Measurements from ENCODE around the gene PMIS2.

Gene PMIS2

GRCh38 chr19:35566738-35567137 lies 19.2 kb upstream of the PMIS2 start:
- ATAC-seq: no peak
- TF ChIP-seq ZNF70 (CRISPR knock-in tag; IDR thresholded peaks at IDR 0.05) (no peak), POU6F1 (CRISPR knock-in tag; IDR thresholded peaks at IDR 0.05; ENCODE audit: borderline replicate concordance, low read depth) (no peak), PPARA (CRISPR knock-in tag; IDR thresholded peaks at IDR 0.05; ENCODE audit: borderline replicate concordance) (no peak)

DNA sequence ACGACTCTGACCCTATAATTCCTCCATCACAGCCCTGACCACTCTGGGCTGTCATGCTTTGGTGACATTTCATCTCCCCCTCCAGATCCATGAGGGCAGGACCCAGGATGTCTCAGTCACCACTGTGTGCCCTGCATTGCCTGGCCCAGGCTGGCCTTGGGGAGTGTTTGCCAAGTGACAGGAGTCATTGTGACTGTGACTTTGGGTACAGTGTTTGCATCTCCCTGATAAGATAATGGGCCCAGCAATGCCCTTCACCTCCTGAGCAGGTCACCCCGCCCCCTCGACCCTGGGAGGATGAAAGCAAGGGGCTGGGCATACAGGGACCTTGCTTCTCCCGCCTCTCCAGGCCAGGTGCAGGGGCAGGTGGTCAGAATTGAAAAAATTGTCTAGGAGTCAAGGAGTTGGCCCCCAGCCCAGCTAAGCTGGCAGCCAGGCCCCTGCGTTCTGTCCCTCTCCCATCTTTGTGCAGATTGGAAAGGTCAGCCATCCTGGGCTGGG lies 16.6 kb upstream of the PMIS2 start:
- ATAC-seq: no peak
- TF ChIP-seq, protein P1, sequence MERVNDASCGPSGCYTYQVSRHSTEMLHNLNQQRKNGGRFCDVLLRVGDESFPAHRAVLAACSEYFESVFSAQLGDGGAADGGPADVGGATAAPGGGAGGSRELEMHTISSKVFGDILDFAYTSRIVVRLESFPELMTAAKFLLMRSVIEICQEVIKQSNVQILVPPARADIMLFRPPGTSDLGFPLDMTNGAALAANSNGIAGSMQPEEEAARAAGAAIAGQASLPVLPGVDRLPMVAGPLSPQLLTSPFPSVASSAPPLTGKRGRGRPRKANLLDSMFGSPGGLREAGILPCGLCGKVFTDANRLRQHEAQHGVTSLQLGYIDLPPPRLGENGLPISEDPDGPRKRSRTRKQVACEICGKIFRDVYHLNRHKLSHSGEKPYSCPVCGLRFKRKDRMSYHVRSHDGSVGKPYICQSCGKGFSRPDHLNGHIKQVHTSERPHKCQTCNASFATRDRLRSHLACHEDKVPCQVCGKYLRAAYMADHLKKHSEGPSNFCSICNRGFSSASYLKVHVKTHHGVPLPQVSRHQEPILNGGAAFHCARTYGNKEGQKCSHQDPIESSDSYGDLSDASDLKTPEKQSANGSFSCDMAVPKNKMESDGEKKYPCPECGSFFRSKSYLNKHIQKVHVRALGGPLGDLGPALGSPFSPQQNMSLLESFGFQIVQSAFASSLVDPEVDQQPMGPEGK (CRISPR knock-in tag; IDR thresholded peaks at IDR 0.05; ENCODE audit: borderline replicate concordance): no peak
- TF ChIP-seq ZNF8 (CRISPR knock-in tag; IDR thresholded peaks at IDR 0.05) (no peak), TOX (CRISPR knock-in tag; IDR thresholded peaks at IDR 0.05; ENCODE audit: borderline replicate concordance) (no peak)

DNA sequence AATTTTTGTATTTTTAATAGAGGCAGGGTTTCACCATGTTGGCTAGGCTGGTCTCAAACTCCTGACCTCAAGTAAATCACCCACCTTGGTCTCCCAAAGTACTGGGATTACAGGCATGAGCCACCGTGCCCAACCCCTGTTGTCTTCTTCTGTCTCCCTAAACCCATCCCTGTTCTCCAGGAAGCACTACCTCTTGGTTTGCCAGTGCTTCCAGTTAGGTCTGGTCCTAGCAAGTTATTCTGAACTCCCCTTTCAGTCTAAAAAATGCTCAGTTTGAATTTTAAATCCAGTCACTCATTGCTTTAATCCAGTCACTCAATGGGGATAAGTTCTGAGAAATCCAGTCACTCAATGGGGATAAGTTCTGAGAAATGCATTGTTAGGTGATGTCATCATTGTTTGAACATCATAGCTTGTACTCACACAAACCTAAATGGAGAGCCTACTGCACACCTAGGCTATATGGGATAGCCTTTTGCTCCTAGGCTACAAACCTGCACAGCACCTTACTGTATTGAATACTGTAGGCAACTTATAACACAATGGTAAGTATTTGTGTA lies 14.5 kb upstream of the PMIS2 start:
- no peak for TF ChIP-seq ZNF8 (CRISPR knock-in tag; IDR thresholded peaks at IDR 0.05)
- no peak for TF ChIP-seq ZNF70 (CRISPR knock-in tag; IDR thresholded peaks at IDR 0.05)
- TF ChIP-seq ZC3H10 (CRISPR knock-in tag; IDR thresholded peaks at IDR 0.05): no peak
- ATAC-seq: no peak

DNA sequence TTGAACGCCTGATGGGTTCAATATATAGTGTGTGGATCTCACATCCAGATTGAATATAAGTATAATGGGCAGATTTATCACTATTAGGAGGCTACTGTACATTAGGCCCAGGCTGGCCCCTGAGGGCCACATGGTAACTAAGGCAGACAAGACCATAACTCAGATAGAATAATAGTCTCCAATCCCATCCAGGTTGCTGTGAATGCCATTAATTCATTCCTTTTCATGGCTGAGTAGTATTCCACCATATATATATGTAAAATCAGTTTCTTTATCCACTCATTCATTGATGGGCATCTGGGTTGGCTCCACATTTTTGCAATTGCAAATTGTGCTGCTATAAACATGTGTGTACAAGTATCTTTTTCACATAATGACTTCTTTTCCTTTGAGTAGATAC lies 8.1 kb upstream of the PMIS2 start:
- ATAC-seq: no peak
- TF ChIP-seq ISL1 (CRISPR knock-in tag; IDR thresholded peaks at IDR 0.05) (no peak), RARB (CRISPR knock-in tag; IDR thresholded peaks at IDR 0.05) (no peak), TOX (CRISPR knock-in tag; IDR thresholded peaks at IDR 0.05; ENCODE audit: borderline replicate concordance) (no peak), CSDC2 (CRISPR knock-in tag; IDR thresholded peaks at IDR 0.05) (no peak), CSRNP3 (CRISPR knock-in tag; IDR thresholded peaks at IDR 0.05) (no peak), ZFP3 (CRISPR knock-in tag; IDR thresholded peaks at IDR 0.05) (no peak), ARNTL (CRISPR knock-in tag; IDR thresholded peaks at IDR 0.05; ENCODE audit: borderline replicate concordance, low read depth) (no peak), TCF4 (CRISPR knock-in tag; IDR thresholded peaks at IDR 0.05; ENCODE audit: borderline replicate concordance) (no peak), PPARA (CRISPR knock-in tag; IDR thresholded peaks at IDR 0.05; ENCODE audit: borderline replicate concordance) (no peak), SNAI2 (CRISPR knock-in tag; IDR thresholded peaks at IDR 0.05) (no peak), POU6F1 (CRISPR knock-in tag; IDR thresholded peaks at IDR 0.05; ENCODE audit: borderline replicate concordance, low read depth) (no peak), ZNF8 (CRISPR knock-in tag; IDR thresholded peaks at IDR 0.05) (no peak), ESRRG (CRISPR knock-in tag; IDR thresholded peaks at IDR 0.05) (no peak), BACH2 (CRISPR knock-in tag; IDR thresholded peaks at IDR 0.05; ENCODE audit: borderline replicate concordance) (no peak), ZC3H10 (CRISPR knock-in tag; IDR thresholded peaks at IDR 0.05) (no peak), ZFP30 (CRISPR knock-in tag; IDR thresholded peaks at IDR 0.05) (no peak), GLIS3 (CRISPR knock-in tag; IDR thresholded peaks at IDR 0.05) (no peak)
- TF ChIP-seq, protein P2, sequence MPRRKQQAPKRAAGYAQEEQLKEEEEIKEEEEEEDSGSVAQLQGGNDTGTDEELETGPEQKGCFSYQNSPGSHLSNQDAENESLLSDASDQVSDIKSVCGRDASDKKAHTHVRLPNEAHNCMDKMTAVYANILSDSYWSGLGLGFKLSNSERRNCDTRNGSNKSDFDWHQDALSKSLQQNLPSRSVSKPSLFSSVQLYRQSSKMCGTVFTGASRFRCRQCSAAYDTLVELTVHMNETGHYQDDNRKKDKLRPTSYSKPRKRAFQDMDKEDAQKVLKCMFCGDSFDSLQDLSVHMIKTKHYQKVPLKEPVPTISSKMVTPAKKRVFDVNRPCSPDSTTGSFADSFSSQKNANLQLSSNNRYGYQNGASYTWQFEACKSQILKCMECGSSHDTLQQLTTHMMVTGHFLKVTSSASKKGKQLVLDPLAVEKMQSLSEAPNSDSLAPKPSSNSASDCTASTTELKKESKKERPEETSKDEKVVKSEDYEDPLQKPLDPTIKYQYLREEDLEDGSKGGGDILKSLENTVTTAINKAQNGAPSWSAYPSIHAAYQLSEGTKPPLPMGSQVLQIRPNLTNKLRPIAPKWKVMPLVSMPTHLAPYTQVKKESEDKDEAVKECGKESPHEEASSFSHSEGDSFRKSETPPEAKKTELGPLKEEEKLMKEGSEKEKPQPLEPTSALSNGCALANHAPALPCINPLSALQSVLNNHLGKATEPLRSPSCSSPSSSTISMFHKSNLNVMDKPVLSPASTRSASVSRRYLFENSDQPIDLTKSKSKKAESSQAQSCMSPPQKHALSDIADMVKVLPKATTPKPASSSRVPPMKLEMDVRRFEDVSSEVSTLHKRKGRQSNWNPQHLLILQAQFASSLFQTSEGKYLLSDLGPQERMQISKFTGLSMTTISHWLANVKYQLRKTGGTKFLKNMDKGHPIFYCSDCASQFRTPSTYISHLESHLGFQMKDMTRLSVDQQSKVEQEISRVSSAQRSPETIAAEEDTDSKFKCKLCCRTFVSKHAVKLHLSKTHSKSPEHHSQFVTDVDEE (CRISPR knock-in tag; IDR thresholded peaks at IDR 0.05): no peak
- TF ChIP-seq, protein P1 (CRISPR knock-in tag; IDR thresholded peaks at IDR 0.05; ENCODE audit: borderline replicate concordance): no peak

All from SK-N-SH treated with all-trans-retinoic acid at 6 μM for 48 hours (cell line).